ENCODE data around the gene TCF3. TPM values are rescaled to one million over a fixed set of nuclear protein-coding genes. Genes with fewer than 3 reads are reported as not detected.

Gene TCF3
- polyA plus RNA-seq, 2 donors, result 23.1 to 27.1 TPM

- 86 to 89% methylated on average over 26 of the region's 26 CpGs for WGBS, 2 donors
These were observed 19.8 kb downstream of the TCF3 start for GRCh38 chr19:1632462-1633268.

GRCh38 chr19:1631557-1632100, 20.8 kb downstream of the TCF3 start:
- H3K27ac ChIP-seq (ENCODE audit: low read depth in 2 of 2, low read length in 1 of 2), result no peak overlapping the region
- H3K9me3 ChIP-seq (ENCODE audit: control insufficient read depth in 2 of 2, insufficient read depth in 1 of 2, low read depth in 1 of 2, low read length in 1 of 2), result peaks cover 0 to 2% of the 10 kb centered on the region in 2 donors
- H3K36me3 ChIP-seq (ENCODE audit: control insufficient read depth in 2 of 2, insufficient read depth in 2 of 2, low read length in 1 of 2), result peaks cover 4 to 13% of the 10 kb centered on the region in 2 donors
- H3K27me3 ChIP-seq (ENCODE audit: control insufficient read depth in 1 of 2, insufficient read depth in 2 of 2, low read length in 2 of 2), result no peaks in the 10 kb centered on the region
- H3K4me3 ChIP-seq (ENCODE audit: low read depth in 1 of 2, low read length in 2 of 2), result no peak overlapping the region
- peaks cover 0 to 4% of the 10 kb centered on the region in 2 donors for H3K4me1 ChIP-seq (ENCODE audit: control insufficient read depth in 2 of 2, insufficient read depth in 2 of 2, low read length in 1 of 2)
- WGBS, 2 donors, result 92 to 95% methylated on average over 31 of the region's 31 CpGs

More at GRCh38 chr19:1632462-1633268, 19.8 kb downstream of the TCF3 start:
- H3K36me3 ChIP-seq (ENCODE audit: control insufficient read depth in 2 of 2, insufficient read depth in 2 of 2, low read length in 1 of 2), result peaks cover 4 to 10% of the 10 kb centered on the region in 2 donors
- peaks cover 0 to 4% of the 10 kb centered on the region in 2 donors for H3K4me1 ChIP-seq (ENCODE audit: control insufficient read depth in 2 of 2, insufficient read depth in 2 of 2, low read length in 1 of 2)
- no peak overlapping the region for H3K27ac ChIP-seq (ENCODE audit: low read depth in 2 of 2, low read length in 1 of 2)
- peaks cover 0 to 5% of the 10 kb centered on the region in 2 donors for H3K9me3 ChIP-seq (ENCODE audit: control insufficient read depth in 2 of 2, insufficient read depth in 1 of 2, low read depth in 1 of 2, low read length in 1 of 2)
- H3K4me3 ChIP-seq (ENCODE audit: low read depth in 1 of 2, low read length in 2 of 2), result no peak overlapping the region
- H3K27me3 ChIP-seq (ENCODE audit: control insufficient read depth in 1 of 2, insufficient read depth in 2 of 2, low read length in 2 of 2), result no peaks in the 10 kb centered on the region

GRCh38 chr19:1630811-1631210, 21.6 kb downstream of the TCF3 start:
- WGBS, 2 donors, result 92% methylated on average over 17 of the region's 17 CpGs
- Histone ChIP-seq H3K4me1 (ENCODE audit: control insufficient read depth in 2 of 2, insufficient read depth in 2 of 2, low read length in 1 of 2) (peaks cover 0 to 4% of the 10 kb centered on the region in 2 donors), H3K27me3 (ENCODE audit: control insufficient read depth in 1 of 2, insufficient read depth in 2 of 2, low read length in 2 of 2) (no peaks in the 10 kb centered on the region), H3K9me3 (ENCODE audit: control insufficient read depth in 2 of 2, insufficient read depth in 1 of 2, low read depth in 1 of 2, low read length in 1 of 2) (peaks cover 0 to 2% of the 10 kb centered on the region in 2 donors), H3K4me3 (ENCODE audit: low read depth in 1 of 2, low read length in 2 of 2) (no peak overlapping the region), H3K36me3 (ENCODE audit: control insufficient read depth in 2 of 2, insufficient read depth in 2 of 2, low read length in 1 of 2) (peaks cover 4 to 13% of the 10 kb centered on the region in 2 donors), H3K27ac (ENCODE audit: low read depth in 2 of 2, low read length in 1 of 2) (no peak overlapping the region)

GRCh38 chr19:1630012-1630411, 22.4 kb downstream of the TCF3 start:
- WGBS, 2 donors, result 90 to 91% methylated on average over 20 of the region's 20 CpGs
- Histone ChIP-seq H3K9me3 (ENCODE audit: control insufficient read depth in 2 of 2, insufficient read depth in 1 of 2, low read depth in 1 of 2, low read length in 1 of 2) (peaks cover 0 to 2% of the 10 kb centered on the region in 2 donors), H3K27me3 (ENCODE audit: control insufficient read depth in 1 of 2, insufficient read depth in 2 of 2, low read length in 2 of 2) (no peaks in the 10 kb centered on the region), H3K4me3 (ENCODE audit: low read depth in 1 of 2, low read length in 2 of 2) (no peak overlapping the region), H3K27ac (ENCODE audit: low read depth in 2 of 2, low read length in 1 of 2) (no peak overlapping the region), H3K36me3 (ENCODE audit: control insufficient read depth in 2 of 2, insufficient read depth in 2 of 2, low read length in 1 of 2) (peaks cover 4 to 17% of the 10 kb centered on the region in 2 donors), H3K4me1 (ENCODE audit: control insufficient read depth in 2 of 2, insufficient read depth in 2 of 2, low read length in 1 of 2) (peaks cover 0 to 4% of the 10 kb centered on the region in 2 donors)

GRCh38 chr19:1629256-1629808, 23.1 kb downstream of the TCF3 start:
- Histone ChIP-seq H3K4me1 (ENCODE audit: control insufficient read depth in 2 of 2, insufficient read depth in 2 of 2, low read length in 1 of 2) (peaks cover 0 to 4% of the 10 kb centered on the region in 2 donors), H3K27ac (ENCODE audit: low read depth in 2 of 2, low read length in 1 of 2) (no peak overlapping the region), H3K36me3 (ENCODE audit: control insufficient read depth in 2 of 2, insufficient read depth in 2 of 2, low read length in 1 of 2) (peaks cover 4 to 16% of the 10 kb centered on the region in 2 donors), H3K4me3 (ENCODE audit: low read depth in 1 of 2, low read length in 2 of 2) (no peak overlapping the region), H3K27me3 (ENCODE audit: control insufficient read depth in 1 of 2, insufficient read depth in 2 of 2, low read length in 2 of 2) (no peaks in the 10 kb centered on the region), H3K9me3 (ENCODE audit: control insufficient read depth in 2 of 2, insufficient read depth in 1 of 2, low read depth in 1 of 2, low read length in 1 of 2) (no peaks in the 10 kb centered on the region)
- WGBS, 2 donors, result 95 to 98% methylated on average over 24 of the region's 24 CpGs

- H3K27me3 ChIP-seq (ENCODE audit: control insufficient read depth in 1 of 2, insufficient read depth in 2 of 2, low read length in 2 of 2), result no peaks in the 10 kb centered on the region
- H3K4me1 ChIP-seq (ENCODE audit: control insufficient read depth in 2 of 2, insufficient read depth in 2 of 2, low read length in 1 of 2), result no peaks in the 10 kb centered on the region
- no peaks in the 10 kb centered on the region for H3K9me3 ChIP-seq (ENCODE audit: control insufficient read depth in 2 of 2, insufficient read depth in 1 of 2, low read depth in 1 of 2, low read length in 1 of 2)
- H3K36me3 ChIP-seq (ENCODE audit: control insufficient read depth in 2 of 2, insufficient read depth in 2 of 2, low read length in 1 of 2), result peaks cover 2 to 17% of the 10 kb centered on the region in 2 donors
- 95% methylated on average over 16 to 17 of the region's 17 CpGs for WGBS, 2 donors
- H3K27ac ChIP-seq (ENCODE audit: low read depth in 2 of 2, low read length in 1 of 2), result no peak overlapping the region
- H3K4me3 ChIP-seq (ENCODE audit: low read depth in 1 of 2, low read length in 2 of 2), result no peak overlapping the region
These were observed 25.2 kb downstream of the TCF3 start for GRCh38 chr19:1627194-1627593.

GRCh38 chr19:1626417-1627010, 25.9 kb downstream of the TCF3 start:
- 91 to 92% methylated on average over 32 of the region's 32 CpGs for WGBS, 2 donors
- Histone ChIP-seq H3K27ac (ENCODE audit: low read depth in 2 of 2, low read length in 1 of 2) (no peak overlapping the region), H3K4me1 (ENCODE audit: control insufficient read depth in 2 of 2, insufficient read depth in 2 of 2, low read length in 1 of 2) (no peaks in the 10 kb centered on the region), H3K27me3 (ENCODE audit: control insufficient read depth in 1 of 2, insufficient read depth in 2 of 2, low read length in 2 of 2) (no peaks in the 10 kb centered on the region), H3K4me3 (ENCODE audit: low read depth in 1 of 2, low read length in 2 of 2) (no peak overlapping the region), H3K9me3 (ENCODE audit: control insufficient read depth in 2 of 2, insufficient read depth in 1 of 2, low read depth in 1 of 2, low read length in 1 of 2) (no peaks in the 10 kb centered on the region), H3K36me3 (ENCODE audit: control insufficient read depth in 2 of 2, insufficient read depth in 2 of 2, low read length in 1 of 2) (peaks cover 0 to 19% of the 10 kb centered on the region in 2 donors)

- Histone ChIP-seq H3K36me3 (ENCODE audit: control insufficient read depth in 2 of 2, insufficient read depth in 2 of 2, low read length in 1 of 2) (peaks cover 0 to 28% of the 10 kb centered on the region in 2 donors), H3K4me1 (ENCODE audit: control insufficient read depth in 2 of 2, insufficient read depth in 2 of 2, low read length in 1 of 2) (no peaks in the 10 kb centered on the region), H3K27ac (ENCODE audit: low read depth in 2 of 2, low read length in 1 of 2) (no peak overlapping the region), H3K27me3 (ENCODE audit: control insufficient read depth in 1 of 2, insufficient read depth in 2 of 2, low read length in 2 of 2) (no peaks in the 10 kb centered on the region), H3K9me3 (ENCODE audit: control insufficient read depth in 2 of 2, insufficient read depth in 1 of 2, low read depth in 1 of 2, low read length in 1 of 2) (no peaks in the 10 kb centered on the region), H3K4me3 (ENCODE audit: low read depth in 1 of 2, low read length in 2 of 2) (no peak overlapping the region)
- WGBS, 2 donors, result 74 to 85% methylated on average over 23 of the region's 23 CpGs
These were observed 28.0 kb downstream of the TCF3 start for GRCh38 chr19:1624458-1624857.

GRCh38 chr19:1622541-1622940, 29.9 kb downstream of the TCF3 start:
- 94% methylated on average over 5 of the region's 5 CpGs for WGBS, 2 donors
- Histone ChIP-seq H3K4me3 (ENCODE audit: low read depth in 1 of 2, low read length in 2 of 2) (no peak overlapping the region), H3K9me3 (ENCODE audit: control insufficient read depth in 2 of 2, insufficient read depth in 1 of 2, low read depth in 1 of 2, low read length in 1 of 2) (no peaks in the 10 kb centered on the region), H3K36me3 (ENCODE audit: control insufficient read depth in 2 of 2, insufficient read depth in 2 of 2, low read length in 1 of 2) (peaks cover 0 to 37% of the 10 kb centered on the region in 2 donors), H3K4me1 (ENCODE audit: control insufficient read depth in 2 of 2, insufficient read depth in 2 of 2, low read length in 1 of 2) (no peaks in the 10 kb centered on the region), H3K27ac (ENCODE audit: low read depth in 2 of 2, low read length in 1 of 2) (no peak overlapping the region), H3K27me3 (ENCODE audit: control insufficient read depth in 1 of 2, insufficient read depth in 2 of 2, low read length in 2 of 2) (no peaks in the 10 kb centered on the region)

Measured in esophagus (tissue), 2 donors.